ENCODE data around the gene HIVEP3. TPM values are rescaled to one million over a fixed set of nuclear protein-coding genes. Genes with fewer than 3 reads are reported as not detected.

HIVEP3 gene
- total RNA-seq, 1 experiment from 2014 or later: 1.4 TPM

- Histone ChIP-seq H2BK15ac (ENCODE audit: low read depth, low read length) (no peak overlapping the region), H3K23ac (ENCODE audit: insufficient read length, low read depth, low read length) (no peak overlapping the region), H3K27me3 (ENCODE audit: insufficient read depth, low read length) (no peaks in the 10 kb centered on the region), H2AFZ (ENCODE audit: low read length) (no peak overlapping the region), H2AK5ac (ENCODE audit: insufficient read length, low read length) (no peak overlapping the region), H2BK12ac (ENCODE audit: insufficient read length, low read depth, low read length) (no peak overlapping the region), H3K4ac (ENCODE audit: low read depth, low read length) (no peak overlapping the region), H3K14ac (ENCODE audit: insufficient read depth, low read length) (0 out of 2 replicates have a peak overlapping the region, but pooled peaks have one; percentile 14), H2BK120ac (ENCODE audit: low read depth, low read length, poor library complexity, severe bottlenecking) (no peak overlapping the region), H3K56ac (ENCODE audit: insufficient read length, low read depth, low read length) (no peak overlapping the region), H2BK20ac (ENCODE audit: low read depth, low read length, poor library complexity, severe bottlenecking) (no peak overlapping the region), H4K20me1 (ENCODE audit: control insufficient read depth, insufficient read depth, insufficient read length) (no peaks in the 10 kb centered on the region), H3K9me3 (ENCODE audit: control insufficient read depth, low read depth, low read length) (no peaks in the 10 kb centered on the region), H2BK5ac (ENCODE audit: insufficient read length, low read length) (no peak overlapping the region), H4K5ac (ENCODE audit: insufficient read length, low read depth, low read length) (no peak overlapping the region), H3K18ac (ENCODE audit: insufficient read length, low read depth, low read length) (no peak overlapping the region), H3T11ph (ENCODE audit: low read length) (no peak overlapping the region), H3K4me2 (ENCODE audit: insufficient read depth, insufficient read length, low read length) (no peak overlapping the region), H3K9ac (ENCODE audit: extremely low read depth, insufficient read length, low read length) (no peak overlapping the region), H3K27ac (ENCODE audit: insufficient read length, low read depth, low read length) (no peak overlapping the region), H4K91ac (ENCODE audit: insufficient read length, low read depth, low read length) (no peak overlapping the region), H3K23me2 (ENCODE audit: insufficient read length, low read depth, low read length, poor library complexity, severe bottlenecking) (no peaks in the 10 kb centered on the region), H4K8ac (replicated peaks; ENCODE audit: insufficient read length, low read depth, low read length) (no peak overlapping the region), H3K4me1 (ENCODE audit: insufficient read depth, low read length) (peaks cover 16% of the 10 kb centered on the region), H3K79me1 (ENCODE audit: insufficient read depth, low read depth, low read length, poor library complexity, severe bottlenecking) (no peaks in the 10 kb centered on the region), H3K79me2 (ENCODE audit: insufficient read depth, low read length) (no peaks in the 10 kb centered on the region)
- no peak for TF ChIP-seq CTCF (conservative IDR thresholded peaks at IDR 0.05)
- Mint-ChIP-seq H3K36me3 (ENCODE audit: insufficient read depth in 1 of 3, low read depth in 3 of 3) (no peaks in the 10 kb centered on the region), H3K4me3 (no peak overlapping the region), H3K4me1 (peaks cover 44 to 51% of the 10 kb centered on the region in 2 experiments), H3K27me3 (ENCODE audit: low read depth) (peaks cover 2% of the 10 kb centered on the region; the same call in 1 of the 2 replicates), H3K27ac (peak overlapping the region in 1 of 3 experiments; percentile 43; a peak in 1 of 7 replicates), H3K9me3 (no peaks in the 10 kb centered on the region)
- DNase-seq: no peak
- no CpG with 5 or more reads among the region's 2 CpGs for WGBS (ENCODE audit: extremely low coverage, insufficient read length, low lambda C conversion rate)
Measured at GRCh38 chr1:41866285-41866684, 52.4 kb downstream of the HIVEP3 start.

Data from H9 (cell line).